HG02852 (cell line): ENCODE measurements around the gene KRT73.

ENCODE experiments used
- ATAC-seq: cut with Tn5 transposase; IDR thresholded peaks from one replicate; pipeline ENCODE4 v1.9.1; 2021; ENCODE audit warnings: mild to moderate bottlenecking, moderate library complexity; ENCODE audit not compliant: unreplicated experiment

Gene KRT73

GRCh38 chr12:52618216-52618615 is at the start of gene KRT73:
Gene KRT73 (minus strand): TSS chr12:52618559. CDS start chr12:52618524, 35 bp downstream.
- no peak for ATAC-seq

- no peak for ATAC-seq
Observed at GRCh38 chr12:52667931-52668330, 49.6 kb upstream of the KRT73 start.

DNA sequence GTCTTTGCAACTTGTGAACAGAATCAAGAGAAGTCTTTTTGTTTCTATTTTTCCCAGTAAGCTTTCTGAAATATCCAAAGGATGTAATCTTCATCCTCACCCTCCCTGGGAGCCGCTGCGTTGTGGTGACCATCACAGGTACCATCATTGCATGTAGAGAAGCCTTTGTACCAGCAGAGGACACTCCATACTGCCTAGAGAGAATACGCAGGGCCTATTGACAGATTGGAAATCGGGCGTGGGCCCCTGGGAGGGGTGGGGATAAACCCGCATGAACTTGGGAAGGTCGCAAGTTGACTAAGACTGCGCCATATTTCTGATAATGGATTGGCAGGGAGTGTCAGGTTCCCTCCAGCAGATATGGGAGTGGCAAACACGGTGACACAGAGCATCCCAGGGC is 49.1 kb upstream of the KRT73 start:
- ATAC-seq, result no peak

- ATAC-seq, result no peak
Observed at GRCh38 chr12:52666471-52666870, 48.1 kb upstream of the KRT73 start.

- ATAC-seq, result no peak
Observed at GRCh38 chr12:52663420-52663819, 45.1 kb upstream of the KRT73 start.

DNA sequence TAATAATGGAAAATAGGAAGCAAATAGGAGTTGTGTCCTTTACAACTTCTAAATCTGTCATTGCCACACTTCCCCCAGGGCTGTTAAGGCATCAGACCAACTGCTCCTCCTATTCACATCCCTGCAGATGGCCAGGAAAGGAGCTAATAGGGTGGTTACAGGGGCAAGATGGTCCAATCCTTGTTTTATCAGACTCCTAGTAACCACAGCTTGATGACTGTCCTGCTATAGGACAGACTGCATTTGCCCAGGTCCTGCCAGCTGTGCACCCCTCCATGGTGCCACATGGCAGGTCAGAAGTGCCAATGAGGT is 44.5 kb upstream of the KRT73 start:
- ATAC-seq, result no peak

- ATAC-seq, result no peak
Observed at GRCh38 chr12:52662093-52662917, 43.9 kb upstream of the KRT73 start.

- no peak for ATAC-seq
Observed at GRCh38 chr12:52661668-52662067, 43.3 kb upstream of the KRT73 start.

- no peak for ATAC-seq
Observed at GRCh38 chr12:52660934-52661499, 42.7 kb upstream of the KRT73 start.

DNA sequence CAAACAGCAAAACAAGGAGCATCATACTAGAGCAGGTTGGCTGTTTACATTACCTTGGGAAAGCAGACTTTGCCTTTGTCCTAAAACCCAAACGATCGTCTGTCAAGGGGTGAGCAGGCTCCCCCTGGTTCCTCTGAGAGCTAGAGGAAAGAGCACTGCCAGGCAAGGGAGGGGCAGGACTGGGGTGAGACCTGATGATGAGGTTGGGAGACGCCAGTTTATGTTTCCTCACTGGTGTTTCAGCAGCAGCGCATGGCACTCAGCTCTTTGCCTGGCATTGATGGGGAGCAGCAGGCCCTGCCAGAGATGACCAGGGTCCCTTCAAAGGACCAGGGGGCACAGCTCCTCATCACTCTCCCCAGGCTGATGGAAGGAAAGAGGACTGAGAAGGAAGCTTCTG is 41.6 kb upstream of the KRT73 start:
- ATAC-seq, result no peak

DNA sequence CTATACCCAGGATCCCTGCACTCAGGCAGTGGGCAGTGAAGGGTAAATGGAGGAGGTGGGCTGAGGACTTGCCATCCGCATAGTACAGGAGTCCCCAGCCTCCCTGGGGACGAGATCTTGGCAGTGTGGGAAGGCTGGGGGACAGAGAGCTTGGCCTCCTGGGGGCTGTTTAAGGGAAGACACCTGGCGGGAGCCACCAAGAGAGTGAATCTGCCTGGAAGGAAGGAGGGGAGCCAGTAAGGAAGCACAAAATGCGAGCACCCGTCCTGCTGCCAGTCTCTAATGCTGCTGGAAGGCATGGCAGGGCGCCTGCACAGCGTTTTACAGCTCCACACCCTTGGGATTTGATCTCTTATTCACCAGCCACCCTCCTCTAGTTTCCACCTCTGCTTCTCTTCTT is 41.0 kb upstream of the KRT73 start:
- ATAC-seq, result no peak

GRCh38 chr12:52658196-52658595 is 39.8 kb upstream of the KRT73 start:
- ATAC-seq, result no peak

DNA sequence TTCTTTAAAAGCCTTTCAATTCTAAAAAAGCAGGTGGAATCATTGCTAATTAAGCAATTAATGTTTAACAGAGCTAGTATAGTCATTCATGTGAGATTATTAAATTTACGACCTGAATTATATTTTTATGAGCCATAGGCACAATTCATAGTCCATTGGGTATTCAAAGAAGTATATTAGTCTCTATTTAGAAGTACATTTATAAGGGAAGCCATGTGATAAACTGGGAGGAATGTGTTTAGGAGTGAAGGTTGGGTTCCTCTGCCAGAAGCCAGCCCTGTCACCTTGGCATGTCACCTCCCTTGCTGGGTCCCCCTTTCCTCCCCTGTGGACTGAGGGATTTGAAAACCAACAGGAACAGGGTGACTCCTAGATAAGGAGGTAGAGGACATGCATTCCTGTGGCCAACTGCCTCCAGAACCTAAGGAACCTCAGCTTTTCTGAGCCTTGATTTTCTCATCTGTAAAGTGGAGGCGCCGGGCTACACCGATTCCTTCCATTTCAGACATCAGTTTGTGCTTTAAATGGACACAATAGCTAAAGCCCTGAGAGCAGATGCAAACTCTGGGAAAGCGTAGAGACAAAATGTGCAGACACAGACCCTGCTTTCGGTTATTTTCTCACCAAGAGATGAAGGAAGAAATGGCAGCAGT is 39.0 kb upstream of the KRT73 start:
- ATAC-seq, result no peak

- no peak for ATAC-seq
Observed at GRCh38 chr12:52656616-52657015, 38.3 kb upstream of the KRT73 start.

GRCh38 chr12:52655720-52656124 is 37.4 kb upstream of the KRT73 start:
- ATAC-seq, result no peak

DNA sequence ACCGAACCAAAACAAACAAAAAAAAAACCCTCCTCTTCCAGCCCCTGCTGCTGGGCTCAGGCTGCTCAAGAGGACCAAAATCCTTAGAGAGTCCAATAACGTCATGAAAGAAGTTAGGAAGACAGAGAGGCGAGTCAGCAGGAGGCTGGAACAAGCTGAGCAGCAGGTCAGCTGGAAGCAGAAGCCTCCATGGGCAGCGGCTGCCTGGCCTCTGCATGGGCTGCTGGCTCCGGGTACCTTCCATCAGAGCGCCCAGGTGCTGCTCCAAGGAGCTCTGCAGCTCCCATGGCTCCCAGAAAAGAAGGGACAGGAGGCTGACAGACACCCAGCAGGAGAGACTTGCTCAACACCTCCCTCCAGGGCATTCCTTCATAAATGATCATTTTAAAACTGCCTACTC is 36.9 kb upstream of the KRT73 start:
- ATAC-seq, result no peak

GRCh38 chr12:52651726-52652261 is 33.4 kb upstream of the KRT73 start, which contains the start of gene KRT2:
Gene KRT2 (minus strand): TSS chr12:52652211. CDS start chr12:52652142, 69 bp downstream.
- ATAC-seq, result no peak

DNA sequence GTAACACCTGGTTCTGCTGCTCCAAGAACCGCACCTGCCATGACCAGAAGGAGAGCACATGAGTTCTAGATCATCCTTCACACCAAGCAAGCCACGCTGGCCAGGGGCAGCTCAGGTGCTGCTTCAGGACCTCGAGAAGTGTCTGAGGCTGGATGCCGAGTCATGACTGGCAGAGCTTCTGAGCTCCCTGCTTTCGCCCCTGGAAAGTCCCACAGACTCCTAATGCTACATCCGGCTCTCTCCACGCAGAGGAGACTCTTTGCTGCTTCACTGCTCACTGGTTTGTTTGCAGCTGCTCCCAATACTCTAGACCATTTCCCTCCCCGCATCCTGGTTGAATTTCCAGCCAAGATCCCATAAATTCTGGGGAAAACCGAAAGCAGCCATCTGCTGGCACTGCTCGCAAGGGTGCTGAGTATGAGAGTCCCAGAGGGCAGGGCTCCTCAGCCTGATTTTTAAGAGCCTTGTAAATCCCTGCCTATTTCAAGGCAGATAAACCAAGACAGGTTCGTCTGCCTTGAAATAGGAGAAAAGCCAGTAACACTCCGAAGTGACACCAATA is 32.2 kb upstream of the KRT73 start:
- ATAC-seq, result no peak

DNA sequence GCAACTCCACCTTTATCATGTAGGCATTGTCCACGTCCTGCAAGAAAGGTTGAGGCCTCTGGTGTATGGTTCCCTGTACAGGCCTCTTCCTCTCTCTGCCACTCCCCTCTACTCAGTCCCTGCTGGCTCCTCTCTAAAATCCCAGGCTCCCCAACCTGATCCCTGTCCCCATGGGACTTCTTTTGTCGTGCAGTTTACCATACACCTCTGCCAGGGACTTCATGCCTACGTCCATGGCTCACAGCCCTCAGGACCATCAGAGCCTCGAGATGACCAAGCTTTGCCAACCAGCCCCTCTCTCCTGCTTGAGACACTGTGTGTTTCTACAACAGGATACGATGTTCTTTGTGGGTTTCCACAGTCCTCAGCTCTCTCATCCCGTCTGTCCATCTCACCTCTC is 30.7 kb upstream of the KRT73 start:
- no peak for ATAC-seq

DNA sequence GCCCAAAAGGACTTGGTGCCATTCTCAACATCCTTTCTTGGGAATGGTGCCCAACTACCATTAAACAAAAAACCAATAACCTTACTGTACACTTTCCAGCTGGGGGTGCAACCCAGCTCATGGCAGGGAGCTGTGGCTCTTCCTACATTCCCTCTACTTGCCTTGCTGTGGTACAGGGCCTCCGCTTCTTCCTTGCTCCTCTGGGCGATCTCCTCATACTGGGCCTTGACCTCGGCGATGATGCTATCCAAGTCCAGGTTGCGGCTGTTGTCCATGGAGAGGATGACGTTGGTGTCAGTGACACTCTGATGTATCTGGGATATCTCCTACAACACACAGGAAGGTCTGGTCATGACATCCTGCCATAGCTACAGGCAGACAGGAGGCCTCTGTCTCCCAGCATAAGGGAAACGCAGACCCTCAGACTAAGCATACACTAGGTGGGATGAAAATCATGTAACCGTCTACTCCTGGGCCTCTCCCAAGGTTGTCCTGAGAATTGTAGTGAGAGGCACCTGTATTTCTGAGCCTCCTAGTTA is 29.7 kb upstream of the KRT73 start:
- no peak for ATAC-seq

GRCh38 chr12:52647601-52648000 is 29.2 kb upstream of the KRT73 start:
- no peak for ATAC-seq
